ENCODE data around the gene WASF1.
"Not testable (repeated sequence)": the region's sequence is repeated elsewhere in the genome, so short reads cannot be mapped to it uniquely, and the experiment has no call there.

WASF1 gene

GRCh38 chr6:110173506-110174132, 5.9 kb downstream of the WASF1 start:
- no peak for DNase-seq (ENCODE audit: low spot score)

- no peak for DNase-seq (ENCODE audit: low spot score)
Measured at GRCh38 chr6:110170081-110170480, 9.4 kb downstream of the WASF1 start.

- DNase-seq (ENCODE audit: low spot score): no peak
Measured at GRCh38 chr6:110158479-110158878, 21.0 kb downstream of the WASF1 start.

GRCh38 chr6:110147870-110148269, 31.6 kb downstream of the WASF1 start:
- DNase-seq (ENCODE audit: low spot score): no peak

- DNase-seq (ENCODE audit: low spot score): no peak
Measured at GRCh38 chr6:110140650-110141049, 38.8 kb downstream of the WASF1 start.

GRCh38 chr6:110139052-110139451, 40.4 kb downstream of the WASF1 start:
- DNase-seq (ENCODE audit: low spot score): no peak

- DNase-seq (ENCODE audit: low spot score): no peak
Measured at GRCh38 chr6:110137924-110138887, 41.3 kb downstream of the WASF1 start.

GRCh38 chr6:110130362-110130761, 49.1 kb downstream of the WASF1 start:
- no peak for DNase-seq (ENCODE audit: low spot score)

GRCh38 chr6:110128418-110128817, 51.1 kb downstream of the WASF1 start:
- DNase-seq (ENCODE audit: low spot score): no peak

GRCh38 chr6:110125361-110125760, 54.1 kb downstream of the WASF1 start:
- DNase-seq (ENCODE audit: low spot score): no peak

- DNase-seq (ENCODE audit: low spot score): not testable (repeated sequence)
Measured at GRCh38 chr6:110121655-110122054, 57.8 kb downstream of the WASF1 start.

GRCh38 chr6:110116258-110116657, 63.2 kb downstream of the WASF1 start:
- DNase-seq (ENCODE audit: low spot score): no peak

- DNase-seq (ENCODE audit: low spot score): no peak
Measured at GRCh38 chr6:110114004-110114403, 65.5 kb downstream of the WASF1 start.

GRCh38 chr6:110105296-110105695, 74.2 kb downstream of the WASF1 start:
- no peak for DNase-seq (ENCODE audit: low spot score)

- no peak for DNase-seq (ENCODE audit: low spot score)
Measured at GRCh38 chr6:110103260-110103659, 76.2 kb downstream of the WASF1 start.

- no peak for DNase-seq (ENCODE audit: low spot score)
Measured at GRCh38 chr6:110102411-110102810, 77.1 kb downstream of the WASF1 start.

- no peak for DNase-seq (ENCODE audit: low spot score)
Measured at GRCh38 chr6:110101885-110102284, 77.6 kb downstream of the WASF1 start.

GRCh38 chr6:110098511-110099116, 80.9 kb downstream of the WASF1 start:
- no peak for DNase-seq (ENCODE audit: low spot score)

- no peak for DNase-seq (ENCODE audit: low spot score)
Measured at GRCh38 chr6:110097443-110097842, 82.0 kb downstream of the WASF1 start.

GRCh38 chr6:110095935-110096334, 83.5 kb downstream of the WASF1 start:
- no peak for DNase-seq (ENCODE audit: low spot score)

GRCh38 chr6:110095101-110095500, 84.4 kb downstream of the WASF1 start:
- DNase-seq (ENCODE audit: low spot score): no peak

- no peak for DNase-seq (ENCODE audit: low spot score)
Measured at GRCh38 chr6:110093981-110094380, 85.5 kb downstream of the WASF1 start.

GRCh38 chr6:110090876-110091275, 88.6 kb downstream of the WASF1 start:
- no peak for DNase-seq (ENCODE audit: low spot score)
